Ureter (tissue), 1 donor: ENCODE measurements around the gene CXCL1. TPM values are rescaled to one million over a fixed set of nuclear protein-coding genes. Genes with fewer than 3 reads are reported as not detected.
"Not testable (repeated sequence)": the region's sequence is repeated elsewhere in the genome, so short reads cannot be mapped to it uniquely, and the experiment has no call there.

Source experiments
- DNase-seq: peaks from one replicate; pipeline ENCODE4 v3.0.0-alpha.2; 2020; ENCODE audit warnings: low spot score
- total RNA-seq: library from RNA; stranded (reverse); gene quantifications from one replicate; pipeline ENCODE4 v1.2.4, GENCODE V29; 2023
- donor health status: DM: yes; HTN: yes; CAD: no.

The CXCL1 gene
- total RNA-seq, 1 donor from 2014 or later, result 0.55 TPM

- DNase-seq, result no peak
Measured at GRCh38 chr4:73874386-73874785, 5.2 kb downstream of the CXCL1 start.

GRCh38 chr4:73875401-73875800 lies 6.2 kb downstream of the CXCL1 start:
- DNase-seq, result no peak

DNA sequence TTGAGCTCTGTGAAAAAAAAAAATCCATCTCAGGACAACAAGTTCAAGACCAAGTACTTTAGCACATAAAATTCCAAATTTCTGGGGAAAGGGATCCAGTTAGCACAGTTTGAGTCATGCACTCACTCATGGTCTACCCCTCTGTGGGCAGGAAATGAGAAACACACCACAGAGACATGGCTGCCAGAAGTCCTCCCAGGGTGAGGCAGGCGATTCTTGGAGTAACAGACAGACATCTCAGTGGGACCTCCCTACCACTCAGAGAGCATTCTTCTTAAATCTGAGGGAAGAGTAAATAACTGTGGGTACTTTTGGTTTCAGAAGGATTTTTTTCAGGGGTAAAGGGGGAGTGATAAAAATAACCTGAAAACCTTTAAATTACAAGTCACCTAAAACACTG lies 14.1 kb downstream of the CXCL1 start:
- no peak for DNase-seq

DNA sequence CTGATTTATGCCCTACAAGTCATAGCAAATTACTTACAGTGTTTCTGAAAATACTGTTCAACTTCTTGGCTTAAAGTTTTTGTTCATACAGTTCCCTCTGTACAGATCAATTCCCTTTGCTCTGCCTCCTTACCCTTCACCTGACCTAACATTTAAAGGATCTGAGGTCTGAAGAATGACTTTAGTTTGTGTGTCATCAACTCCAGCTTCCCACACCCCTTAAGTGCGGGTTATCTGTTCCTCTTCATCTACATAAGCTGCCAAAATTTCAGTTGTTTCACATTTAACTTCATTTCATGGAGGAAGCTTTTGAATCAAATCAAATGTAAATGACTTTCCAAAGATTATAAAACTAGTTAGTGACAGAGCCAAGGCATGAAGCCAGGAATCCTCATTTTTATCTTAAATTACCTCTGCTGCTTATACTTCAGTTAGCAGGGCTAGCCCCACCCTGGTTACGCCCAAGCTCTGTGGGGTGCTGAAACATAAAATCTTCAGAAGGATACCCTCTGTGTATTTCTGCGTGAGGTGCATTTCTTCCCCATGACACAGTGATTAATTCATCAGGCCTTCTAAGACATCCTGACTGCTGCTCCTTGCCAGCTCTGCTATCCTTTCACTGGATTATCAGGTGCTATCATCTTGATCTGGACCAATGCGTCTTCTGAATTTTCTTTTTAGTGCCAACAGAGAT lies 16.5 kb downstream of the CXCL1 start:
- DNase-seq, result no peak

DNA sequence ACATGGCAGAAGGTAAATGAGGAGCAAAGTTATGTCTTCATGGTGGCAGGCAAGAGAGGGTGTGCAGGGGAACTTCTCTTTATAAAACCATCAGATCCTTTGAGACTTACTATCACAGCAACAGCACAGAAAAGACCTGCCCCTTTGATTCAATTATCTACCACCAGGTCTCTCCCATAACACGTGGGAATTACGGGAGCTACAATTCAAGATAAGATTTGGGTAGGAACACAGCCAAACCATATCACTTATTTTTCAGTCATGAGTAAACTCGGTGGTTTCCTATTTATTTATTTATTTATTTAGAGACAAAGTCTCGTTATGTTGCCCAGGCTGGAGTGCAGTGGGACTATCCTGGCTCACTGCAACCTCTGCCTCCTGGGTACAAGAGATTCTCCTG lies 22.1 kb downstream of the CXCL1 start:
- no peak for DNase-seq

- no peak for DNase-seq
Measured at GRCh38 chr4:73891739-73892405, 22.7 kb downstream of the CXCL1 start.

DNA sequence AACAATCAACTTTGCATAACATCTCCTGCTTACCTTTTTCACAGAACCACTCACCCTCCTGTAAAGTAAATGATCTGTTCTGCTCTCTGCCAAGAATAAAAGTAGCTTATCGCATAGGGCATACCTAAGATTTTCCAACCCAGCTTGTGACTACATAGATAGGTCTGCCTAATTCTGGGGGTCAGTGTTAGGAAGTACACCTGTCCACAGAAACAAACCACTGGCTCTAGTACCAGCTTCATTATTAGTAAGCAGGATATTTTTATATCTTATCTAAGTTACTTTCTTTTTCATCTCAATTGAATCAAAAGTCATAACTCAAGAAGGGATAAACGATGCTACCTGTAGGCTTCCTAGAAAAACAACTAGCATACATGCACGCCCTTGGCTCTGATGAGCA lies 23.8 kb downstream of the CXCL1 start:
- DNase-seq, result no peak

DNA sequence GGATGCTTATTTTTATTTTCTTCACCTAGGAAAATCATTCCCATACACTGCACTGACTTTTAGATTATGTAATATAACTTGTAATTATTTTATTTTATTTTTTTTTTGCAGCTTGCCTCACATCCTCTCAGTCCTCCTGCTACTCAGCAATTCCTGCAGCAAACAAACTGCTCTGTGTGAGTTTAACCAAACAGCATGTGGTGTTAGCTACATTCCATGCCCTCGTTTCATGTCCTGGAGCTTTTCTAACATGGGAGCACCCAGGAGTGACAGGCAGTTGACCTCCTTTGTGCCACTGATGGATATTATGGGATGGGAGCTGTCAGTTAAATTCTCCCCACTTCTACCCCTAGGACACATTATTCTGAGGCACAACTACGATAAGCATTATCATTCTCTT lies 24.8 kb downstream of the CXCL1 start:
- no peak for DNase-seq

DNA sequence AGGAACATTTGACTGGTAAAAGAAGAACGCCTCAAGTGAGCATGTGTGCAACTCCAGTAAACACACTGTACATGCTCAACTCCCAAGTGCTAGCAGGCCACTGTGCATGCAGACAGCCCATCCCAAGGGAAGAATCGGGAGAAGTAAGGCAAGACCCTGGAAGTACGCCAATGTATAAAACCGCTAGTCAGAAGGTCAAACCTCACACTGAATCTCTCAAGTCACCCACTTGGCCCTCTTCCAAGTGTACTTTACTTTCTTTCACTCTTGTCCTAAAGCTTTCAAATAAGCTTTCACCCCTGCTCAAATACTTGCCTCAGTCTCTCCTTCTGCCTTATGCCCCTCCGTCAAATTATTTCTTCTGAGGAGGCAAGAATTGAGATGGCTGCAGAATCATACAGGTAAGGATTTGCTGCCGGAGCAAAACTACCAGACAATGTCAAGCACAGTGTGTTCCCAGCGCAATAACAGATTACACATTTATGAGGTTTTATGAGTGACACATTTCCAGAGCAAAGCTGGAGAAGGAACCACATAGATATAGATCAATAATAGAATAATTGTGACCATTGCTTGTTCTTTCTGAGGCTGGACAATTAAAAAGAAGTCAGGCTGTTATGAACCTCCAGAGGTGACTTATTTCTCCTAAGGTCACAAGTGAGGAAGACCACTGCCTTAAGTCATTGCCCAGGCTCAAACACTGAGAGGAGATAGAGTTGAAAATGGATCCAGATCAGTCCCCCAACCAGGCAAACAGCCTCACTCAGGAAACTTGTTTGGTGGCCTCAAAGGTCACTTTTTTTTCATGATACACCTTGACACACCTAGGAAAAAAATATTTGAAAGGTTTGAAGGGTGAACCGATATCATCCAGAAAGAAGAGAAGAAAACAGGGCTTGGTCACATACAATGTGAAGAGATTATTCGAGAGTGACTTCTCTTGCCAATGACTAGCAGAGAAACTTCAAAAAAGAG lies 26.3 kb downstream of the CXCL1 start:
- DNase-seq, result no peak

- DNase-seq, result no peak
Measured at GRCh38 chr4:73896416-73896815, 27.2 kb downstream of the CXCL1 start.

DNA sequence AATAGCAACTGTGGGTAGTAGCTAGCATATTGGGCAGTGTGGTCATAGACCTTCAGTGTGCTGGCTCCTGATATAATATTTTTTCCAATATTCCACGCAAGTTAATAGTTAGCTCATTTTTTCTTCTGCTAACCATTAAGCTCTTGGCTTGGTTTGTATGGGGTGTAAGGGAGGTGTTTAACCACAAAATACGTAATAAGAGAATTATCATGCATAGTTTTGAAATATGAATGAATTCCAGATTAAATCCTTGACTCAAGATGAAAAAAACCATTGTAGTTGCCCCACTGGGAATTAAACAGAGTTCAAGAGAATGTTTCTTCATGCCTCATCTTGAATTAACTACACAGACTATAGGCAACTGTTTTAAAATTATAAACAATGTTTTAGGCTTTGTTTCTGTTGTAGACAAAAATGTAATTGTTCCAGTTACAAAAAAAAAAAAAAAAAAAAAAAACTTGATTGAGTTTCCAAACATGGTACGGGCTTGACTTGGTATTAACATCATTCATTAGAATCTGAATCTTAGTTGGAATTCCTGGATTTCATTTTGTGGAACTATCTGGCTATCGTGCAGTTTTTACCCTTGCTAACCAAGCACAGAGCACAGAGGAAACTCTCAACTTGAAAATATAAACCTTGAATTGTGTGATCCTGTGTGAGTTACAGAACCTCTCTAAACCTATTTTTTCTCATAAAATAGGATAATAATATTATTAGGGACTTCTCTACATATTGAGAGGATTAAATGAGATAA lies 28.4 kb downstream of the CXCL1 start:
- DNase-seq, result no peak

- DNase-seq, result not testable (repeated sequence)
Measured at GRCh38 chr4:73899338-73899737, 30.1 kb downstream of the CXCL1 start.

- no peak for DNase-seq
Measured at GRCh38 chr4:73901031-73901430, 31.8 kb downstream of the CXCL1 start.

GRCh38 chr4:73902038-73902637 lies 32.9 kb downstream of the CXCL1 start:
- no peak for DNase-seq

DNA sequence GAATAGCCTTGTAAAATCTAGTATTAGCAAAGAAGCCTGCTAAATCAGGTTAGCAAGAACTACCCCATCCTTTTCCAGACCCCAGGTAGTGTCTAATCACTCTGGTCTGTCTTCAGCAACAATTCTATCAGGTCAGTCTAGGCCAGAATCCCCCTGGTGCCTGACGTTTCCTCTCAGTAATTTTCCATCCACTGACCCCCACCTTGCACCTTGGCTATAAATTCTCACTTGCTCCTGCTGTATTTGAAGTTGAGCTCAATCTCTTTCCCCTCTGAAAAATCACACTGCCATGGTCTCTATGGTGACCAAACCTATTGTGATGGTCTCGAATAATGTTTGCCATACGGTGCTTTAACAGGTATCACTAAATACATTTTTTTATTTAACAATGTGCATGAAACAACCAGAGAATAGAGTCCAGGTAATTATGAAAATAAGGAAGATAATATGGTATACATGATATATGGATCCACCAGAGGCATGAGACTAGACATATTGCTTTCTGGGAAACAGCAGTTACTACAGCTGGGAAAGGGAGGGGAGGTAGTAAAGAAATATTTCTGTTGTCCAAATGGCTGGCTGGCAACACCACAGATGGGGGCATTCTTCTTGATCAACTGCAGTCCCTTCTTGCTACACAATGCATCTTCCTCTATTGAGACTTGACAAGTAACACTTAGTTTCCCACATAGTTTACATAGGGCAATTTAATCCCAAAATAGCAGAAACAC lies 33.8 kb downstream of the CXCL1 start:
- DNase-seq, result no peak

DNA sequence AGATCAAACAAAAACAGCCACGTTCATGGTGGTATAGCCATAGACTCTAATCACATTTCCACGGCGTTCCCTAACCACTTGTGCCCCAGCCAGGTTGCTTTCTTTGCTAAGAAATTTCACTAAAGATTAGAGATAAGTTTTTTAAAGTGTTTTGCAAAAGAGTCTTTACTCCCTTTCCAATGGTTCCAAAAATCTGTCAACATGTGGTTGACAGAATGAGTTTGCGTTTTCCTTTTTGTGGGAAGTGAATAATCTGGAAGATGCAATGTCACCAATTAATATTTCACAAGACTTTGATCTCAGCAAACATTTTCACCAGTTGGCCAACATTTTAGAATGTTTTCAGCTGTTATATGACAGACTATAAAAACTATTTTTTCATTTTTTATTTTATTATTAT lies 35.3 kb downstream of the CXCL1 start:
- DNase-seq, result no peak

DNA sequence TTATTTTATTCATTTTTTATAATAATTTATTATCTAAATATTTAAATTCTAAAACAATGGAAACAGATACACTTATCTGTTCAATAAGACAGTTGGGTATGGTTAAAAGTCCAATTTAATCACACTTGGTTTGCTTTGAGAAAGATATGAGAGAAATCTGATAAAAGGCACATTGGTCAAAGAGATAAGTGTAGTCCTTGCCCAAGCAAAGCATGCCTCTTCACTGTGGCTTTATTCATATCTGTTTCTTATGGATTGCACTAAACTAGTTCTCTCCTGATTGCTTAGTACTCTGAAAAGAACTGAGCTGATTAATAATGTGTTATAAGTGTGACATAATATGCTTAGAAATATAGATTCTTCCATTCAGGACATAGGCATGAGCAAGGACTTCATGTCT lies 39.8 kb downstream of the CXCL1 start:
- no peak for DNase-seq

DNA sequence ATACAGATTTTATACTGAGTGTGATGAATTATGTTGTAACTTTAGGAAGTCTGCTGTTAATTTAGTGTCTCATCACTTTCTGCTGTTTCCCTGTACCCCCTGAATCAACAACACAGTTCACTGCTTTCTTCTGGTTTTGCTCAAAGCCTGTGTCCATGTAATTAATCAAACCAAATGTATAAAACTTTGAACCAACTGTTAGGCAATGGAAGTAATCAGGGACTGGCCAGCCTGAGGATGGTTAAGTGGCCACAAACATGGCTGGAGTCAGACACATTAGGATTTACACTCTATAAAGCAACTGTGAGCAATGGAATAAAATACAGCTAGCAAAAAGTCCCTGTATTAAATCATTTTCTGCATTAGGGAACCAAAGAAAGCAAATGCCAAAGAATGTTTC lies 42.6 kb downstream of the CXCL1 start:
- no peak for DNase-seq

DNA sequence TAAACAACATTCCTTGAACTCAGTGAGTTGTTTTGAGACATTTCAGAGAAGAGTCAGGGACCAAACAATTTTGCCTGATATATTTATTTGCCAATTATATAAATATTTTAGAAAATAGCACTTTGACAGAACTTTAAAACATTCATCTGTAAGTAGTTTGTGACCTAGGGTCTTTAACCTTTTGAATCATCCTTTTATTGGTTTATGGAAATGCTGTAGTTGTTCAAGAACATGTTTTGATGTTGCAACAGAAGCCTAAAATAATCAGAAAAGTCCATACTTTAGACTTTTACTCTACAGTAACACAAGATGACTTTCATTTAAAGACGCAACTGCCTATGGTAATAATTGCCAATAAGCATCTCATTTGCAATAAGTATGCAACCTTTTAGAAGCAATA lies 43.0 kb downstream of the CXCL1 start:
- DNase-seq, result no peak

GRCh38 chr4:73914071-73914470 lies 44.9 kb downstream of the CXCL1 start:
- DNase-seq, result no peak
